Measurements from ENCODE around the gene DCAF12L1. TPM values are rescaled to one million over a fixed set of nuclear protein-coding genes. Genes with fewer than 3 reads are reported as not detected.

The DCAF12L1 gene
- not detected in 2 replicates for total RNA-seq

GRCh38 chrX:126552313-126553022, at the start of gene DCAF12L1:
Gene DCAF12L1 (minus strand): TSS chrX:126552814. CDS start chrX:126552608, 206 bp downstream.

